Spleen (tissue), 11 donors: ENCODE measurements around the gene DEF6. TPM values are rescaled to one million over a fixed set of nuclear protein-coding genes. Genes with fewer than 3 reads are reported as not detected.

Experiments
- DNase-seq: peaks from one replicate; pipeline ENCODE4 v3.0.0-alpha.2; 2020
- H3K27ac ChIP-seq, 8 donors: fragments of 200-600 bp; sonication (generic) in 7 of 8; 1 replicate in 4 of 8; 2 replicates in 4 of 8; pipeline versions ENCODE4 v1.5.0 to v1.8.0; 2016 to 2021; ENCODE audit warnings: inconsistent platforms in 4 of 8, mild to moderate bottlenecking in 4 of 8, moderate library complexity in 1 of 8
- H3K27me3 ChIP-seq, 7 donors: fragments of 200-600 bp; sonication (generic) in 6 of 7; replicated peaks in 1 of 7; 1 replicate in 4 of 7; 2 replicates in 3 of 7; pipeline versions ENCODE4 v1.5.0 to v1.8.0; 2016 to 2021; ENCODE audit warnings: inconsistent platforms in 3 of 7, mild to moderate bottlenecking in 1 of 7
- H3K36me3 ChIP-seq, 6 donors: fragments of 200-600 bp; sonication (generic) in 5 of 6; 1 replicate in 4 of 6; 2 replicates in 2 of 6; pipeline versions ENCODE4 v1.5.0 to v1.8.0; 2016 to 2021; ENCODE audit warnings: inconsistent platforms in 2 of 6
- H3K4me1 ChIP-seq, 6 donors: fragments of 200-600 bp; sonication (generic) in 5 of 6; 1 replicate in 3 of 6; 2 replicates in 3 of 6; pipeline versions ENCODE4 v1.5.0 to v1.8.0; 2016 to 2021; ENCODE audit warnings: inconsistent platforms in 3 of 6
- H3K4me3 ChIP-seq, 8 donors: fragments of 200-600 bp; sonication (generic) in 7 of 8; 1 replicate in 4 of 8; 2 replicates in 4 of 8; pipeline versions ENCODE4 v1.5.0 to v1.8.0; 2016 to 2021; ENCODE audit warnings: inconsistent platforms in 4 of 8, mild to moderate bottlenecking in 4 of 8, moderate library complexity in 2 of 8
- H3K9me3 ChIP-seq, 8 donors: fragments of 200-600 bp; sonication (generic) in 7 of 8; 1 replicate in 4 of 8; 2 replicates in 4 of 8; pipeline versions ENCODE4 v1.5.0 to v1.8.0; 2016 to 2021; ENCODE audit warnings: inconsistent platforms in 4 of 8
- CTCF ChIP-seq, 11 experiments: fragments of 200-600 bp in 7 of 11; fragments of 450-650 bp in 4 of 11; sonication (generic) in 4 of 11; IDR thresholded peaks in 8 of 11; conservative IDR thresholded peaks in 3 of 11; 1 replicate in 7 of 11; 2 replicates in 4 of 11; pipeline versions ENCODE4 v1.4.0 to v1.8.0; 2016 to 2021; ENCODE audit warnings: antibody characterized with exemption in 11 of 11, inconsistent platforms in 4 of 11, mild to moderate bottlenecking in 1 of 11
- POLR2A ChIP-seq, 3 donors: fragments of 450-650 bp; IDR thresholded peaks; one replicate each; pipeline ENCODE4 v1.5.1; 2017; ENCODE audit warnings: antibody characterized with exemption in 3 of 3, mild to moderate bottlenecking in 1 of 3
- POLR2AphosphoS5 ChIP-seq, 3 donors: sonication (generic); formaldehyde crosslinking; IDR thresholded peaks; one replicate each; pipeline ENCODE4 v1.5.1; 2017; ENCODE audit warnings: antibody characterized with exemption in 3 of 3
- WGBS, 5 donors: extraction: QIAGEN DNeasy Blood & Tissue Kit in 3 of 5; methylation state at CpG; one replicate each; pipeline versions ENCODE4 v1.1.5 to v1.1.7; 2013 to 2018; 5-methylcytosine and 5-hydroxymethylcytosine counted together
- intact Hi-C: fragments of 100-400 bp; cut with DNase I; formaldehyde crosslinking; loops from one replicate; pipeline ENCODE4 v1.15.0; 2023; ENCODE audit warnings: low total_unique reads
- polyA plus RNA-seq, 3 donors: library from polyadenylated mRNA; stranded (reverse); fragments of 200-250 nt; gene quantifications; one replicate each; pipeline ENCODE4 v1.2.1, GENCODE V29; 2013
- total RNA-seq, 7 donors: library from RNA; depleted of rRNA in 3 of 7; stranded (reverse); fragments of >200 nt in 3 of 7; fragmentation: NEBNext Ultra II Directional in 4 of 7; extraction: Animal tissue kit (Norgen Biotek cat#: 25700) in 4 of 7; gene quantifications; one replicate each; pipeline versions ENCODE4 v1.1.0 to v1.2.1, GENCODE V29; 2016 to 2021
- donor health status: healthy with polysubstance abuse.
- donor health status: DM: no; HTN: no; CAD: no; lungs with moderate emphysema.
- donor health status: DM: no; HTN: no; CAD: no.
- donor health status: Bipolar disorder and iron deficiency.
- donor health status: healthy.
- donor health status: DM: no; HTN: no; CAD: no.
- donor health status: DM: yes; HTN: yes; CAD: no.

DEF6 gene
- total and polyA plus RNA-seq, 10 donors: 57.9 to 132 (median 73.2) TPM

GRCh38 chr6:35362200-35362599 lies 64.6 kb downstream of the DEF6 start:
- intact Hi-C loops: no loop called here
- H3K9me3 ChIP-seq: no peaks in the 10 kb centered on the region
- DNase-seq: no peak
- peaks cover 0 to 89% (median 33%) of the 10 kb centered on the region in 6 donors for H3K4me1 ChIP-seq
- H3K27ac ChIP-seq: no peak overlapping the region
- TF ChIP-seq POLR2AphosphoS5 (IDR thresholded peaks at IDR 0.05) (no peak), POLR2A (IDR thresholded peaks at IDR 0.05) (no peak), CTCF (IDR thresholded peaks at IDR 0.05 in 8 of 11, conservative IDR thresholded peaks at IDR 0.05 in 3 of 11) (no peak)
- WGBS, 5 donors: 87 to 98% (median 95%) methylated on average over 2 of the region's 2 CpGs
- peaks cover 0 to 38% (median 5%) of the 10 kb centered on the region in 6 donors for H3K36me3 ChIP-seq
- H3K27me3 ChIP-seq: no peaks in the 10 kb centered on the region
- no peak overlapping the region for H3K4me3 ChIP-seq

DNA sequence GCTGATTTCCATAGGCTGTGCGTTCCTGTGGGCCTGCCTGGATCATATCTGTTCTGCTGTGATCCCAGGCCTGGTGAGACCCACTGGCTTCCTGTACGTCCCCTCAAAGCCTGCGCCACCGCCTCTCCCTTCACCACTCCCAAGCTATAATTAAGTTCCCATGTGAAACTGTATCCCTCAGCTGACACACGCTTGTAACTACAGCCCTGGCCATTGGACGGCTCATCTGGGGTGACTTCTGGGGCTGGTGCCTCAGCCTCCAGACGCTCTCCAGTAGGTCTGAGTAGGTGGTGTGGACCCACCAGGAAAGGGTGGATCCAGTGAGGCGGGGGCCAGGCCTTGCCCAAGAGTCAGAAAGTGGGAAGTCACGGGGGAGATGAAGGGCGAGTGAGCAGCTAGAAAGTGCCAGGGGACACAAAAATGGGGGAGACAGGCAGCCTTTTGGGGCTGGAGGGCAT lies 65.7 kb downstream of the DEF6 start:
- 69 to 79% (median 76%) methylated on average over 7 to 10 of the region's 10 CpGs for WGBS, 5 donors
- no peaks in the 10 kb centered on the region for H3K27me3 ChIP-seq
- no peak for TF ChIP-seq POLR2AphosphoS5 (IDR thresholded peaks at IDR 0.05)
- no peak for TF ChIP-seq POLR2A (IDR thresholded peaks at IDR 0.05)
- no peak for TF ChIP-seq CTCF (IDR thresholded peaks at IDR 0.05 in 8 of 11, conservative IDR thresholded peaks at IDR 0.05 in 3 of 11)
- no peak overlapping the region for H3K4me3 ChIP-seq
- intact Hi-C loops: no loop called here
- DNase-seq: no peak
- H3K9me3 ChIP-seq: no peaks in the 10 kb centered on the region
- H3K36me3 ChIP-seq: peaks cover 0 to 32% (median under 1%) of the 10 kb centered on the region in 6 donors
- H3K4me1 ChIP-seq: peaks cover 3 to 83% (median 30%) of the 10 kb centered on the region in 6 donors
- H3K27ac ChIP-seq: peak overlapping the region in 1 of 8 donors; percentile 27

- H3K27ac ChIP-seq: no peak overlapping the region
- H3K4me1 ChIP-seq: peaks cover 26 to 83% (median 42%) of the 10 kb centered on the region in 6 donors
- peaks cover 0 to 18% (median 0%) of the 10 kb centered on the region in 6 donors for H3K36me3 ChIP-seq
- no peak overlapping the region for H3K4me3 ChIP-seq
- intact Hi-C loops: no loop called here
- no peak for DNase-seq
- H3K9me3 ChIP-seq: no peaks in the 10 kb centered on the region
- no peaks in the 10 kb centered on the region for H3K27me3 ChIP-seq
- TF ChIP-seq POLR2AphosphoS5 (IDR thresholded peaks at IDR 0.05) (no peak), POLR2A (IDR thresholded peaks at IDR 0.05) (no peak), CTCF (IDR thresholded peaks at IDR 0.05 in 8 of 11, conservative IDR thresholded peaks at IDR 0.05 in 3 of 11) (no peak)
- WGBS, 5 donors: 94 to 98% (median 96%) methylated on average over 6 of the region's 6 CpGs
Observed at GRCh38 chr6:35365594-35366203, 68.1 kb downstream of the DEF6 start.

DNA sequence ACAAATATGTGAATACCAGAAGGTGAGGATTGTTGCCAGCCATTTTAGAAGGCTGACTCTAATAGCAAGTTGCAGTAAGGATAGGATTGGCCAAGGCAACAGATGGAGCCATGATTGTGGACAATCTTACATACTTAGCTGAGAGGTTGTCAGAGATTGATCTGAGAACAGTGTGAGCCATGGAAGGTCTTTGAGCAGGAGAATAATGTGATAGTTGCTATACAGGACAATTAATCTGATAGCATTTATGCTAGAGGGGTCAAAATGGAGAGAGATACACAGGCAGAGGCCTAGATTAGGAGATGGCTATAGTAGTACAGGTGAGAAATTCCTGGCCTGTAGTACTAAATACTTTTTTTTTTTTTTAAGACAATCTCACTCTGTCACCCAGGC lies 68.6 kb downstream of the DEF6 start:
- TF ChIP-seq POLR2AphosphoS5 (IDR thresholded peaks at IDR 0.05): no peak
- no peak for TF ChIP-seq CTCF (IDR thresholded peaks at IDR 0.05 in 8 of 11, conservative IDR thresholded peaks at IDR 0.05 in 3 of 11)
- no peak for TF ChIP-seq POLR2A (IDR thresholded peaks at IDR 0.05)
- Histone ChIP-seq H3K27ac (no peak overlapping the region), H3K27me3 (no peaks in the 10 kb centered on the region), H3K4me3 (no peak overlapping the region), H3K4me1 (peaks cover 30 to 83% (median 43%) of the 10 kb centered on the region in 6 donors), H3K9me3 (no peaks in the 10 kb centered on the region), H3K36me3 (peaks cover 0 to 18% (median 0%) of the 10 kb centered on the region in 6 donors)
- intact Hi-C loops: no loop called here
- no peak for DNase-seq
